GM12878 (cell line): ENCODE measurements around the gene PYGB. TPM values are rescaled to one million over a fixed set of nuclear protein-coding genes. Genes with fewer than 3 reads are reported as not detected.

ENCODE experiments used
- ATAC-seq: fragments of 200-7000 bp; cut with Tn5 transposase; 3 replicates; pipeline ENCODE4 v1.9.1; 2020; ENCODE audit warnings: mild to moderate bottlenecking, moderate library complexity
- BruUV-seq: library from RNA; stranded (reverse); fragments of 400-500 nt; replicated peaks from 2 replicates; lab custom pipeline; 2021; lab: Mats Ljungman, UMichigan
- CTCF ChIA-PET: fragments of 300-600 bp; sonication (Branson Sonifier 250); formaldehyde crosslinking; extraction: SDS; loops from one replicate; lab custom pipeline; 2021; ENCODE audit warnings: inconsistent platforms; lab: Yijun Ruan, JAX
- POLR2A ChIA-PET: fragments of 350-600 bp; formaldehyde crosslinking; extraction: SDS; loops from one replicate; lab custom pipeline; 2021; ENCODE audit warnings: inconsistent platforms; lab: Charles Lee
- RAD21 ChIA-PET: fragments of 300-600 bp; sonication (Branson Sonifier 250); formaldehyde crosslinking; loops from one replicate; lab custom pipeline; 2023; ENCODE audit warnings: antibody characterized with exemption; ENCODE audit not compliant: unreplicated experiment; lab: Charles Lee
- SMC1A ChIA-PET: fragments of 300-600 bp; sonication (Branson Sonifier 250); formaldehyde crosslinking; loops from one replicate; lab custom pipeline; 2023; ENCODE audit not compliant: unreplicated experiment, uncharacterized antibody; lab: Charles Lee
- DNase-seq: peaks from one replicate; pipeline ENCODE4 v3.0.0-alpha.2; 2011; ENCODE audit warnings: low read depth, low spot score
- FAIRE-seq: peaks from 3 replicates; lab custom pipeline; 2011; peaks lifted over from hg19 to GRCh38; lab: Jason Lieb, UNC
- H2AFZ ChIP-seq: 2 replicates; pipeline ENCODE4 v1.6.0; 2011; ENCODE audit warnings: low read depth, low read length, control low read depth; ENCODE audit not compliant: control insufficient read depth
- H3K27ac ChIP-seq: 2 replicates; pipeline ENCODE4 v1.5.1; 2011; ENCODE audit warnings: control low read depth; ENCODE audit not compliant: control insufficient read depth, insufficient read depth
- H3K27me3 ChIP-seq, 2 experiments: replicated peaks in 1 of 2; 2 replicates each; pipeline versions ENCODE4 v1.6.0 to v1.6.1; 2011; ENCODE audit warnings: low read length in 1 of 2; ENCODE audit not compliant: control insufficient read depth in 2 of 2, insufficient read depth in 2 of 2
- H3K36me3 ChIP-seq, 2 experiments: 2 replicates each; pipeline ENCODE4 v1.5.1; 2011; ENCODE audit warnings: low read length in 1 of 2; ENCODE audit not compliant: control insufficient read depth in 2 of 2, insufficient read depth in 2 of 2
- H3K4me1 ChIP-seq: 2 replicates; pipeline ENCODE4 v1.6.1; 2011; ENCODE audit warnings: mild to moderate bottlenecking, low read length, moderate library complexity, mixed read lengths; ENCODE audit not compliant: control insufficient read depth, insufficient read depth
- H3K4me2 ChIP-seq: 2 replicates; pipeline ENCODE4 v1.6.0; 2011; ENCODE audit warnings: control low read depth; ENCODE audit not compliant: control insufficient read depth, insufficient read depth
- H3K4me3 ChIP-seq: fragments of 200-600 bp; sonication (generic); 2 replicates; pipeline ENCODE4 v1.5.1; 2016
- H3K79me2 ChIP-seq: 2 replicates; pipeline ENCODE4 v1.6.0; 2011; ENCODE audit warnings: low read length; ENCODE audit not compliant: control insufficient read depth, insufficient read depth
- H3K9ac ChIP-seq: 2 replicates; pipeline ENCODE4 v1.8.0; 2011; ENCODE audit warnings: low read length, control low read depth, mixed read lengths; ENCODE audit not compliant: control insufficient read depth, insufficient read depth
- H3K9me3 ChIP-seq: replicated peaks from 3 replicates; pipeline ENCODE4 v1.5.1; 2011; ENCODE audit warnings: mild to moderate bottlenecking, low read length; ENCODE audit not compliant: control insufficient read depth, insufficient read depth
- H4K20me1 ChIP-seq: 2 replicates; pipeline ENCODE4 v1.6.0; 2011; ENCODE audit not compliant: control insufficient read depth, insufficient read depth
- KAT2A ChIP-seq: conservative IDR thresholded peaks from 2 replicates; pipeline ENCODE4 v1.6.1; 2011; ENCODE audit warnings: low read depth, low read length; ENCODE audit not compliant: control insufficient read depth
- PKNOX1 ChIP-seq: fragments of 450-650 bp; IDR thresholded peaks from 2 replicates; pipeline ENCODE4 v1.6.1; 2016; ENCODE audit warnings: mild to moderate bottlenecking
- POLR2A ChIP-seq: IDR thresholded peaks from 2 replicates; pipeline ENCODE4 v1.6.1; 2011; ENCODE audit warnings: low read depth, mild to moderate bottlenecking, low read length
- WGBS: methylation state at CpG from one replicate; pipeline ENCODE4 v1.1.6; 2016; ENCODE audit warnings: low lambda C conversion rate; ENCODE audit not compliant: insufficient replicate concordance, insufficient coverage; ENCODE audit errors: missing lambda C conversion rate; 5-methylcytosine and 5-hydroxymethylcytosine counted together
- in situ Hi-C: fragments of 300-500 bp; cut with MboI; formaldehyde crosslinking; loops from 9 replicates; pipeline ENCODE4 v1.14.3; 2018; ENCODE audit warnings: mixed read lengths
- intact Hi-C: fragments of 100-400 bp; cut with micrococcal nuclease; formaldehyde crosslinking; loops from one replicate; pipeline ENCODE4 v1.14.2; 2022; ENCODE audit not compliant: unreplicated experiment
- polyA plus RNA-seq, 11 experiments: library from polyadenylated mRNA; depleted of rRNA in 4 of 11; unstranded in 6 of 11; stranded (reverse) in 5 of 11; fragments of >200 nt; fragmentation: Nextera tagmentation in 4 of 11; fragmentation: Illumina TruSeq in 1 of 11; extraction: Ambion mirVana in 4 of 11; extraction: Trizol in 1 of 11; gene quantifications; 1 replicate in 1 of 11; 2 replicates in 10 of 11; pipeline versions ENCODE4 v1.2.1 to v1.2.3, GENCODE V29; 2011 to 2016; ENCODE audit warnings: inconsistent platforms in 2 of 11, missing spikeins in 2 of 11, low read depth in 1 of 11
- total RNA-seq, 4 experiments: library from RNA; depleted of rRNA in 3 of 4; stranded (reverse); fragments of >200 nt in 3 of 4; fragmentation: Illumina TruSeq in 1 of 4; extraction: Trizol in 1 of 4; gene quantifications; 2 replicates each; pipeline versions ENCODE4 v1.2.1 to v1.2.3, GENCODE V29; 2013 to 2021

Gene PYGB
- total and polyA plus RNA-seq, 10 of the 15 experiments (the other 5 are each of a cell fraction or from before 2014, with no cell fraction given) = 0.34 to 33.5 (median 21.8) TPM

GRCh38 chr20:25302596-25302995 is 54.7 kb downstream of the PYGB start:
- Histone ChIP-seq H3K27me3 (no peaks in the 10 kb centered on the region), H3K9me3 (no peaks in the 10 kb centered on the region), H3K27ac (no peak overlapping the region), H3K4me1 (peaks cover 11% of the 10 kb centered on the region), H3K79me2 (no peaks in the 10 kb centered on the region)
- WGBS = 100% methylated on average over 6 of the region's 6 CpGs
- in situ Hi-C loops = no loop called here
- intact Hi-C loops = no loop called here
- no peak for ATAC-seq
- no peak for TF ChIP-seq KAT2A
- TF ChIP-seq, all 136 proteins: peak for 0
- FAIRE-seq (no peak), DNase-seq (no peak)
- ChIA-PET SMC1A (no interaction called here), POLR2A (no interaction called here), CTCF (no interaction called here), RAD21 (no interaction called here)
- Histone ChIP-seq H3K4me3 (no peak overlapping the region), H3K4me2 (no peak overlapping the region), H2AFZ (no peak overlapping the region), H4K20me1 (no peaks in the 10 kb centered on the region), H3K9ac (no peak overlapping the region), H3K36me3 (peaks cover 10 to 21% of the 10 kb centered on the region in 2 experiments; a peak in 3 of 4 replicates)
- no TSS peak for BruUV-seq

DNA sequence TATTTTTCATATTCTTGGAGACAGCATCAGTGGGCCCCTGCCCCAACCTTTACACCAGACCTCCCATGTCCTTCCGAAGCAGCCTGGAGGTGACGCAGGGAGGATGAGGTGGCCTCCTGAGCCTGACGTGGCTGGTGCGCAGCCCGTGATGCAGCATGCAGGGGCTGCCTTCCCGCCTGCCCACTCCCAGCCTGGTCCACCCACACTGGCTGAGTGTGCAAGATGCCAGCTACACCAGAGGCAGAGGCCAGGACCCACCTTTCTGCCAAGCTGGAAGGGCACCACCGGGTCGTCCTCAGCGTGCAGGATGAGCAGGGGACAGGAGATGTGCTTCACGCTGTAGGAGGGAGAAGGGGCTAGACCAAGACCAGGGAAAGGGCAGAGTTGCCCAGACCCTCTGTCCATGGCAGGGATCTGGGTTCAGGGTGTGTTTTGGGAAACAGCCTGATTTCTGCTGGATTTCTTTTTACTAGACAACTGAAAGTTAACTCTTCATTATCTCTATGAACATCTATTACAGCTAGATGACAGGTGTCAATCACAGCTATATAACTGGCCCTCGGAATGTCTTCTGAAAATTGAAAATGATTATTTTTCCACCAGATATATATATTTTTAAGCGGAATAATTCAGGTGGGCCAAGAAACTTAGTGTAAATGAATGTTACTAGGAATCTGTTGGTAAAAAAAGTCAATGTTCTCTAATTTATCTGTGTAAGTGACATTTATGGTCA is 55.6 kb downstream of the PYGB start:
- no peak overlapping the region for H3K4me3 ChIP-seq
- H3K79me2 ChIP-seq = no peaks in the 10 kb centered on the region
- no peak overlapping the region for H3K9ac ChIP-seq
- ChIA-PET CTCF (interaction anchor here (1.7 to 2.1 kb wide), 2 partner anchors 9 to 95 kb away, joined by 7 to 15 read pairs; no protein-coding TSS in a partner anchor), SMC1A (interaction anchor here (1.1 kb wide), 1 partner anchor 95 kb away, joined by 3 read pairs; no protein-coding TSS in a partner anchor), RAD21 (interaction anchor here (1.6 kb wide), 1 partner anchor 96 kb away, joined by 7 read pairs; no protein-coding TSS in a partner anchor), POLR2A (interaction anchor here (0.5 kb wide), 1 partner anchor 115 kb away, joined by 5 read pairs; no protein-coding TSS in a partner anchor)
- in situ Hi-C loops (no loop called here), intact Hi-C loops (no loop called here)
- peaks cover 10 to 25% of the 10 kb centered on the region in 2 experiments; a peak in 3 of 4 replicates for H3K36me3 ChIP-seq
- H3K27ac ChIP-seq = no peak overlapping the region
- H3K4me2 ChIP-seq = no peak overlapping the region
- 0 out of 2 replicates have a peak, but pooled peaks cover 5% of the 10 kb centered on the region for H3K4me1 ChIP-seq
- no peak overlapping the region for H2AFZ ChIP-seq
- 96% methylated on average over 12 of the region's 12 CpGs for WGBS
- no peaks in the 10 kb centered on the region for H3K27me3 ChIP-seq
- H3K9me3 ChIP-seq = no peaks in the 10 kb centered on the region
- DNase-seq (no peak), ATAC-seq (no peak), FAIRE-seq (no peak)
- no peaks in the 10 kb centered on the region for H4K20me1 ChIP-seq
- TF ChIP-seq PKNOX1 (no peak), POLR2A (0 out of 2 replicates have a peak, but pooled peaks have one; percentile 6)
- BruUV-seq = no TSS peak
